SJSA1 (cell line): ENCODE data around the gene TRPM2. TPM values are rescaled to one million over a fixed set of nuclear protein-coding genes. Genes with fewer than 3 reads are reported as not detected.
"Not testable (repeated sequence)": the region's sequence is repeated elsewhere in the genome, so short reads cannot be mapped to it uniquely, and the experiment has no call there.

Experiments used
- DNase-seq, 2 experiments: peaks; one replicate each; pipeline ENCODE4 v3.0.0-alpha.2; 2015 to 2020; ENCODE audit warnings: low spot score in 2 of 2, low read depth in 1 of 2
- H3K27ac ChIP-seq: fragments of 250-450 bp; sonication (Bioruptor Pico); 2 replicates; pipeline ENCODE4 v1.5.1; 2020; ENCODE audit warnings: mild to moderate bottlenecking, moderate library complexity
- H3K27me3 ChIP-seq: fragments of 250-450 bp; sonication (Bioruptor Pico); replicated peaks from 2 replicates; pipeline ENCODE4 v1.5.1; 2020; ENCODE audit warnings: mild to moderate bottlenecking, moderate library complexity
- H3K36me3 ChIP-seq: fragments of 250-450 bp; sonication (Bioruptor Pico); 2 replicates; pipeline ENCODE4 v1.5.1; 2020; ENCODE audit warnings: mild to moderate bottlenecking
- H3K4me1 ChIP-seq: fragments of 250-450 bp; sonication (Bioruptor Pico); replicated peaks from 2 replicates; pipeline ENCODE4 v1.6.1; 2021; ENCODE audit warnings: mild to moderate bottlenecking
- H3K4me3 ChIP-seq: fragments of 250-450 bp; sonication (Bioruptor Pico); 2 replicates; pipeline ENCODE4 v1.5.1; 2020; ENCODE audit warnings: mild to moderate bottlenecking
- H3K9me3 ChIP-seq: fragments of 250-450 bp; sonication (Bioruptor Pico); replicated peaks from 2 replicates; pipeline ENCODE4 v1.5.1; 2020; ENCODE audit warnings: mild to moderate bottlenecking
- total RNA-seq: library from RNA; depleted of rRNA; stranded (reverse); fragments of >200 nt; shearing (Covaris generic); gene quantifications from 2 replicates; pipeline ENCODE4 v1.2.3, GENCODE V29; 2014

TRPM2 gene
- total RNA-seq, 1 experiment from 2014 or later = 16.1 TPM

GRCh38 chr21:44479556-44480199, 126.3 kb downstream of the TRPM2 start:
- H3K27ac ChIP-seq, H3K36me3 ChIP-seq, H3K4me3 ChIP-seq, H3K9me3 ChIP-seq, H3K27me3 ChIP-seq, H3K4me1 ChIP-seq: not testable (repeated sequence)
- DNase-seq = peak in 1 of 2 experiments; percentile 24

GRCh38 chr21:44480200-44481053, 127.0 kb downstream of the TRPM2 start:
- no peak overlapping the region for H3K27ac ChIP-seq
- H3K27me3 ChIP-seq = 0 out of 2 replicates have a peak, but pooled peaks cover 2% of the 10 kb centered on the region
- no peaks in the 10 kb centered on the region for H3K36me3 ChIP-seq

GRCh38 chr21:44482581-44483287, 129.3 kb downstream of the TRPM2 start:
- Histone ChIP-seq H3K36me3 (no peaks in the 10 kb centered on the region), H3K4me3 (no peak overlapping the region), H3K4me1 (no peaks in the 10 kb centered on the region), H3K27me3 (0 out of 2 replicates have a peak, but pooled peaks cover 2% of the 10 kb centered on the region), H3K27ac (no peak overlapping the region), H3K9me3 (no peaks in the 10 kb centered on the region)
- no peak for DNase-seq

More at GRCh38 chr21:44480200-44481053, 127.0 kb downstream of the TRPM2 start:
- Histone ChIP-seq H3K9me3 (no peaks in the 10 kb centered on the region), H3K4me1 (no peaks in the 10 kb centered on the region), H3K4me3 (no peak overlapping the region)
- DNase-seq = no peak

- no peaks in the 10 kb centered on the region for H3K4me1 ChIP-seq
- H3K27me3 ChIP-seq = 0 out of 2 replicates have a peak, but pooled peaks cover 2% of the 10 kb centered on the region
- H3K36me3 ChIP-seq = no peaks in the 10 kb centered on the region
- DNase-seq = no peak
- H3K9me3 ChIP-seq = no peaks in the 10 kb centered on the region
- H3K27ac ChIP-seq = no peak overlapping the region
- H3K4me3 ChIP-seq = no peak overlapping the region
Measured at GRCh38 chr21:44483288-44484237, 130.1 kb downstream of the TRPM2 start.

- H3K9me3 ChIP-seq = no peaks in the 10 kb centered on the region
- no peak overlapping the region for H3K27ac ChIP-seq
Measured at GRCh38 chr21:44484498-44485253, 131.3 kb downstream of the TRPM2 start.

GRCh38 chr21:44485254-44485793, 131.9 kb downstream of the TRPM2 start:
- no peak for DNase-seq
- no peaks in the 10 kb centered on the region for H3K36me3 ChIP-seq
- no peaks in the 10 kb centered on the region for H3K9me3 ChIP-seq
- 0 out of 2 replicates have a peak, but pooled peaks cover 2% of the 10 kb centered on the region for H3K27me3 ChIP-seq
- no peaks in the 10 kb centered on the region for H3K4me1 ChIP-seq
- H3K27ac ChIP-seq = no peak overlapping the region
- no peak overlapping the region for H3K4me3 ChIP-seq

More at GRCh38 chr21:44484498-44485253, 131.3 kb downstream of the TRPM2 start:
- Histone ChIP-seq H3K4me3 (no peak overlapping the region), H3K36me3 (no peaks in the 10 kb centered on the region), H3K27me3 (0 out of 2 replicates have a peak, but pooled peaks cover 2% of the 10 kb centered on the region), H3K4me1 (no peaks in the 10 kb centered on the region)
- no peak for DNase-seq

GRCh38 chr21:44485796-44486195, 132.4 kb downstream of the TRPM2 start:
- DNase-seq = no peak
- Histone ChIP-seq H3K4me1 (no peaks in the 10 kb centered on the region), H3K27ac (no peak overlapping the region), H3K9me3 (0 out of 2 replicates have a peak, but pooled peaks cover 4% of the 10 kb centered on the region), H3K4me3 (no peak overlapping the region), H3K27me3 (0 out of 2 replicates have a peak, but pooled peaks cover 2% of the 10 kb centered on the region), H3K36me3 (no peaks in the 10 kb centered on the region)

- DNase-seq = no peak
- Histone ChIP-seq H3K4me1 (no peaks in the 10 kb centered on the region), H3K27ac (no peak overlapping the region), H3K36me3 (no peaks in the 10 kb centered on the region), H3K9me3 (0 out of 2 replicates have a peak, but pooled peaks cover 4% of the 10 kb centered on the region), H3K4me3 (no peak overlapping the region), H3K27me3 (0 out of 2 replicates have a peak, but pooled peaks cover 2% of the 10 kb centered on the region)
Measured at GRCh38 chr21:44486302-44486701, 132.9 kb downstream of the TRPM2 start.

- no peaks in the 10 kb centered on the region for H3K36me3 ChIP-seq
- 0 out of 2 replicates have a peak, but pooled peaks cover 2% of the 10 kb centered on the region for H3K27me3 ChIP-seq
- peaks cover 15% of the 10 kb centered on the region; the same call in 1 of the 2 replicates for H3K9me3 ChIP-seq
- peaks cover 4% of the 10 kb centered on the region for H3K4me1 ChIP-seq
- DNase-seq = no peak
- no peak overlapping the region for H3K27ac ChIP-seq
- no peak overlapping the region for H3K4me3 ChIP-seq
Measured at GRCh38 chr21:44487831-44488230, 134.4 kb downstream of the TRPM2 start.

GRCh38 chr21:44489962-44490361, 136.5 kb downstream of the TRPM2 start:
- peaks cover 4% of the 10 kb centered on the region for H3K4me1 ChIP-seq
- no peaks in the 10 kb centered on the region for H3K36me3 ChIP-seq
- peaks cover 19% of the 10 kb centered on the region; the same call in 1 of the 2 replicates for H3K9me3 ChIP-seq
- no peak for DNase-seq
- no peak overlapping the region for H3K4me3 ChIP-seq
- no peaks in the 10 kb centered on the region for H3K27me3 ChIP-seq
- H3K27ac ChIP-seq = no peak overlapping the region

GRCh38 chr21:44490405-44490804, 137.0 kb downstream of the TRPM2 start:
- Histone ChIP-seq H3K27me3 (no peaks in the 10 kb centered on the region), H3K36me3 (no peaks in the 10 kb centered on the region), H3K4me3 (no peak overlapping the region), H3K9me3 (peaks cover 21% of the 10 kb centered on the region; the same call in 1 of the 2 replicates), H3K4me1 (peaks cover 4% of the 10 kb centered on the region), H3K27ac (no peak overlapping the region)
- no peak for DNase-seq

GRCh38 chr21:44490816-44491215, 137.4 kb downstream of the TRPM2 start:
- Histone ChIP-seq H3K4me3 (no peak overlapping the region), H3K36me3 (no peaks in the 10 kb centered on the region), H3K9me3 (peaks cover 21% of the 10 kb centered on the region; the same call in 1 of the 2 replicates), H3K27ac (no peak overlapping the region), H3K27me3 (no peaks in the 10 kb centered on the region), H3K4me1 (peaks cover 4% of the 10 kb centered on the region)
- DNase-seq = no peak
